H1 (cell line): ENCODE data around the gene SPAG16. TPM values are rescaled to one million over a fixed set of nuclear protein-coding genes. Genes with fewer than 3 reads are reported as not detected.

Experiments
- CBX5 ChIP-seq: fragments of 300-800, 300-1000 bp; sonication (generic); IDR thresholded peaks from 2 replicates; pipeline ENCODE4 v1.7.1; 2016; ENCODE audit warnings: antibody characterized with exemption, low read length, low read depth
- CBX8 ChIP-seq: fragments of 300-800, 300-1000 bp; sonication (generic); IDR thresholded peaks from 2 replicates; pipeline ENCODE4 v1.7.1; 2016; ENCODE audit warnings: low read depth, low read length, borderline replicate concordance
- EGR1 ChIP-seq: IDR thresholded peaks from 2 replicates; pipeline ENCODE4 v1.6.1; 2011; ENCODE audit warnings: low read depth, low read length, borderline replicate concordance
- EP300 ChIP-seq, 2 experiments: IDR thresholded peaks; 1 replicate in 1 of 2; 2 replicates in 1 of 2; pipeline ENCODE4 v1.6.1; 2011 to 2012; ENCODE audit warnings: low read depth in 2 of 2, low read length in 2 of 2, mild to moderate bottlenecking in 2 of 2, borderline replicate concordance in 1 of 2, inconsistent platforms in 1 of 2, moderate library complexity in 1 of 2
- JUN ChIP-seq: IDR thresholded peaks from 2 replicates; pipeline ENCODE4 v1.6.1; 2011; ENCODE audit warnings: low read depth, mild to moderate bottlenecking, improper control_type of control experiment, low read length
- KDM4A ChIP-seq: IDR thresholded peaks from one replicate; pipeline ENCODE4 v1.7.1; 2012; ENCODE audit warnings: low read depth, mild to moderate bottlenecking, moderate library complexity, low read length, inconsistent platforms; ENCODE audit not compliant: severe bottlenecking
- KDM5A ChIP-seq: fragments of 200-600 bp; IDR thresholded peaks from 2 replicates; pipeline ENCODE4 v1.7.1; 2012; ENCODE audit warnings: mild to moderate bottlenecking, low read length, inconsistent platforms, mixed read lengths
- PHF8 ChIP-seq: fragments of 200-600 bp; sonication (generic); conservative IDR thresholded peaks from 2 replicates; pipeline ENCODE4 v1.7.1; 2012; ENCODE audit warnings: low read depth, mild to moderate bottlenecking, inconsistent platforms, low read length, moderate library complexity
- SIRT6 ChIP-seq: IDR thresholded peaks from one replicate; pipeline ENCODE4 v1.7.1; 2012; ENCODE audit warnings: low read length, inconsistent platforms
- SIX5 ChIP-seq: IDR thresholded peaks from 2 replicates; pipeline ENCODE4 v1.6.1; 2011; ENCODE audit warnings: mild to moderate bottlenecking, low read depth, low read length
- TCF12 ChIP-seq: IDR thresholded peaks from 2 replicates; pipeline ENCODE4 v1.6.1; 2011; ENCODE audit warnings: low read depth, mild to moderate bottlenecking, low read length
- polyA plus RNA-seq, 7 experiments: library from polyadenylated mRNA; depleted of rRNA in 3 of 7; stranded (reverse) in 5 of 7; unstranded in 2 of 7; fragments of >200 nt in 5 of 7; fragments of 200-250 nt in 2 of 7; gene quantifications; 1 replicate in 5 of 7; 2 replicates in 1 of 7; 4 replicates in 1 of 7; pipeline versions ENCODE4 v1.2.1 to v1.2.3, GENCODE V29; 2011 to 2013; ENCODE audit warnings: missing spikeins in 2 of 7, mixed read lengths in 2 of 7
- total RNA-seq: library from RNA; stranded (reverse); fragmentation: NEBNext Ultra II Directional; extraction: Animal tissue kit (Norgen Biotek cat#: 25700); gene quantifications from 2 replicates; pipeline ENCODE4 v1.2.1, GENCODE V29; 2021
- TF ChIP-seq, protein P1 (sequence below): fragments of 300-600 bp; sonication (generic); IDR thresholded peaks from 2 replicates; pipeline ENCODE4 v1.7.1; 2012; ENCODE audit warnings: low read length, moderate library complexity, mild to moderate bottlenecking, inconsistent platforms; ENCODE audit not compliant: insufficient replicate concordance

SPAG16 gene
- total and polyA plus RNA-seq, 2 of the 8 experiments (the other 6 are each of a cell fraction or from before 2014, with no cell fraction given), result 6.0 to 14.9 TPM

DNA sequence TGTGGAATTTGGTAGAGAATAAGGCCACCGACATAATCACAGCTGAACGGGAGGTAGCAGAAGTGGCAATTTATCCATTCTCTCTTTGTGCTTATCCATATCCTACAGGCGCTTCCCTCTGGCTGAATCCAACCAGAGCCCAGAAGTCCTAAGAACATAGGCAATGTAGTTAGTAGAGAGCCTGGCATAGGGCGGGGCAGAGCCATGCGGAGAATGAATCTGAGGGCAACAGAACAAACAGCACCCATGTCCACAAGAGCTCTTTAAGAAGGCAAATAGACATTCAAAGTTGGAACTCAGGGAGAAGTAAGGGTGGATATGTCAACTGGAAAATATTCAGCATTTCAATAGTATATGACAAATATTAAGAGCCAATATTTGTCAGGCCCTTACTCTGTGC lies 820.7 kb downstream of the SPAG16 start (continued):
- TF ChIP-seq, protein P1, sequence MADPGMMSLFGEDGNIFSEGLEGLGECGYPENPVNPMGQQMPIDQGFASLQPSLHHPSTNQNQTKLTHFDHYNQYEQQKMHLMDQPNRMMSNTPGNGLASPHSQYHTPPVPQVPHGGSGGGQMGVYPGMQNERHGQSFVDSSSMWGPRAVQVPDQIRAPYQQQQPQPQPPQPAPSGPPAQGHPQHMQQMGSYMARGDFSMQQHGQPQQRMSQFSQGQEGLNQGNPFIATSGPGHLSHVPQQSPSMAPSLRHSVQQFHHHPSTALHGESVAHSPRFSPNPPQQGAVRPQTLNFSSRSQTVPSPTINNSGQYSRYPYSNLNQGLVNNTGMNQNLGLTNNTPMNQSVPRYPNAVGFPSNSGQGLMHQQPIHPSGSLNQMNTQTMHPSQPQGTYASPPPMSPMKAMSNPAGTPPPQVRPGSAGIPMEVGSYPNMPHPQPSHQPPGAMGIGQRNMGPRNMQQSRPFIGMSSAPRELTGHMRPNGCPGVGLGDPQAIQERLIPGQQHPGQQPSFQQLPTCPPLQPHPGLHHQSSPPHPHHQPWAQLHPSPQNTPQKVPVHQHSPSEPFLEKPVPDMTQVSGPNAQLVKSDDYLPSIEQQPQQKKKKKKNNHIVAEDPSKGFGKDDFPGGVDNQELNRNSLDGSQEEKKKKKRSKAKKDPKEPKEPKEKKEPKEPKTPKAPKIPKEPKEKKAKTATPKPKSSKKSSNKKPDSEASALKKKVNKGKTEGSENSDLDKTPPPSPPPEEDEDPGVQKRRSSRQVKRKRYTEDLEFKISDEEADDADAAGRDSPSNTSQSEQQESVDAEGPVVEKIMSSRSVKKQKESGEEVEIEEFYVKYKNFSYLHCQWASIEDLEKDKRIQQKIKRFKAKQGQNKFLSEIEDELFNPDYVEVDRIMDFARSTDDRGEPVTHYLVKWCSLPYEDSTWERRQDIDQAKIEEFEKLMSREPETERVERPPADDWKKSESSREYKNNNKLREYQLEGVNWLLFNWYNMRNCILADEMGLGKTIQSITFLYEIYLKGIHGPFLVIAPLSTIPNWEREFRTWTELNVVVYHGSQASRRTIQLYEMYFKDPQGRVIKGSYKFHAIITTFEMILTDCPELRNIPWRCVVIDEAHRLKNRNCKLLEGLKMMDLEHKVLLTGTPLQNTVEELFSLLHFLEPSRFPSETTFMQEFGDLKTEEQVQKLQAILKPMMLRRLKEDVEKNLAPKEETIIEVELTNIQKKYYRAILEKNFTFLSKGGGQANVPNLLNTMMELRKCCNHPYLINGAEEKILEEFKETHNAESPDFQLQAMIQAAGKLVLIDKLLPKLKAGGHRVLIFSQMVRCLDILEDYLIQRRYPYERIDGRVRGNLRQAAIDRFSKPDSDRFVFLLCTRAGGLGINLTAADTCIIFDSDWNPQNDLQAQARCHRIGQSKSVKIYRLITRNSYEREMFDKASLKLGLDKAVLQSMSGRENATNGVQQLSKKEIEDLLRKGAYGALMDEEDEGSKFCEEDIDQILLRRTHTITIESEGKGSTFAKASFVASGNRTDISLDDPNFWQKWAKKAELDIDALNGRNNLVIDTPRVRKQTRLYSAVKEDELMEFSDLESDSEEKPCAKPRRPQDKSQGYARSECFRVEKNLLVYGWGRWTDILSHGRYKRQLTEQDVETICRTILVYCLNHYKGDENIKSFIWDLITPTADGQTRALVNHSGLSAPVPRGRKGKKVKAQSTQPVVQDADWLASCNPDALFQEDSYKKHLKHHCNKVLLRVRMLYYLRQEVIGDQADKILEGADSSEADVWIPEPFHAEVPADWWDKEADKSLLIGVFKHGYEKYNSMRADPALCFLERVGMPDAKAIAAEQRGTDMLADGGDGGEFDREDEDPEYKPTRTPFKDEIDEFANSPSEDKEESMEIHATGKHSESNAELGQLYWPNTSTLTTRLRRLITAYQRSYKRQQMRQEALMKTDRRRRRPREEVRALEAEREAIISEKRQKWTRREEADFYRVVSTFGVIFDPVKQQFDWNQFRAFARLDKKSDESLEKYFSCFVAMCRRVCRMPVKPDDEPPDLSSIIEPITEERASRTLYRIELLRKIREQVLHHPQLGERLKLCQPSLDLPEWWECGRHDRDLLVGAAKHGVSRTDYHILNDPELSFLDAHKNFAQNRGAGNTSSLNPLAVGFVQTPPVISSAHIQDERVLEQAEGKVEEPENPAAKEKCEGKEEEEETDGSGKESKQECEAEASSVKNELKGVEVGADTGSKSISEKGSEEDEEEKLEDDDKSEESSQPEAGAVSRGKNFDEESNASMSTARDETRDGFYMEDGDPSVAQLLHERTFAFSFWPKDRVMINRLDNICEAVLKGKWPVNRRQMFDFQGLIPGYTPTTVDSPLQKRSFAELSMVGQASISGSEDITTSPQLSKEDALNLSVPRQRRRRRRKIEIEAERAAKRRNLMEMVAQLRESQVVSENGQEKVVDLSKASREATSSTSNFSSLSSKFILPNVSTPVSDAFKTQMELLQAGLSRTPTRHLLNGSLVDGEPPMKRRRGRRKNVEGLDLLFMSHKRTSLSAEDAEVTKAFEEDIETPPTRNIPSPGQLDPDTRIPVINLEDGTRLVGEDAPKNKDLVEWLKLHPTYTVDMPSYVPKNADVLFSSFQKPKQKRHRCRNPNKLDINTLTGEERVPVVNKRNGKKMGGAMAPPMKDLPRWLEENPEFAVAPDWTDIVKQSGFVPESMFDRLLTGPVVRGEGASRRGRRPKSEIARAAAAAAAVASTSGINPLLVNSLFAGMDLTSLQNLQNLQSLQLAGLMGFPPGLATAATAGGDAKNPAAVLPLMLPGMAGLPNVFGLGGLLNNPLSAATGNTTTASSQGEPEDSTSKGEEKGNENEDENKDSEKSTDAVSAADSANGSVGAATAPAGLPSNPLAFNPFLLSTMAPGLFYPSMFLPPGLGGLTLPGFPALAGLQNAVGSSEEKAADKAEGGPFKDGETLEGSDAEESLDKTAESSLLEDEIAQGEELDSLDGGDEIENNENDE, result no peak
- TF ChIP-seq KDM4A (no peak), SIRT6 (no peak), EP300 (IDR thresholded peaks at IDR 0.05; ENCODE audit: borderline replicate concordance in 1 of 2, low read depth in 2 of 2, low read length in 2 of 2) (no peak), EGR1 (no peak), CBX8 (no peak), TCF12 (no peak), CBX5 (no peak), JUN (no peak), SIX5 (no peak), KDM5A (no peak), PHF8 (no peak)
